HG03460 (cell line): ENCODE results near the gene NAB1.
"Not testable (repeated sequence)": the region's sequence is repeated elsewhere in the genome, so short reads cannot be mapped to it uniquely, and the experiment has no call there.

ENCODE experiments used
- ATAC-seq: cut with Tn5 transposase; IDR thresholded peaks from one replicate; pipeline ENCODE4 v1.9.1; 2021; ENCODE audit not compliant: unreplicated experiment

The NAB1 gene

GRCh38 chr2:190708650-190709049 lies 59.8 kb downstream of the NAB1 start:
- not testable (repeated sequence) for ATAC-seq

GRCh38 chr2:190711069-190711468 lies 62.2 kb downstream of the NAB1 start:
- ATAC-seq, result no peak

- no peak for ATAC-seq
These were observed 64.6 kb downstream of the NAB1 start for GRCh38 chr2:190713471-190713870.

- ATAC-seq, result no peak
These were observed 66.1 kb downstream of the NAB1 start for GRCh38 chr2:190714958-190715357.

- no peak for ATAC-seq
These were observed 67.4 kb downstream of the NAB1 start for GRCh38 chr2:190716176-190716807.

GRCh38 chr2:190717306-190717705 lies 68.4 kb downstream of the NAB1 start:
- ATAC-seq, result no peak

- ATAC-seq, result no peak
These were observed 69.1 kb downstream of the NAB1 start for GRCh38 chr2:190717764-190718651.

- ATAC-seq, result peak; percentile 64
These were observed 70.0 kb downstream of the NAB1 start for GRCh38 chr2:190718652-190719526.

GRCh38 chr2:190720276-190720675 lies 71.4 kb downstream of the NAB1 start:
- no peak for ATAC-seq

GRCh38 chr2:190720691-190721090 lies 71.8 kb downstream of the NAB1 start:
- no peak for ATAC-seq

- ATAC-seq, result peak; percentile 51
These were observed 73.3 kb downstream of the NAB1 start for GRCh38 chr2:190722061-190722759.

- ATAC-seq, result no peak
These were observed 74.0 kb downstream of the NAB1 start for GRCh38 chr2:190722835-190723234.

- no peak for ATAC-seq
These were observed 74.7 kb downstream of the NAB1 start for GRCh38 chr2:190723397-190724090.

- no peak for ATAC-seq
These were observed 77.4 kb downstream of the NAB1 start for GRCh38 chr2:190726255-190726654.

- ATAC-seq, result no peak
These were observed 87.5 kb downstream of the NAB1 start for GRCh38 chr2:190736355-190736754.

GRCh38 chr2:190740449-190740848 lies 91.6 kb downstream of the NAB1 start:
- ATAC-seq, result no peak
